ENCODE results near the gene ANKRD12.

DNA sequence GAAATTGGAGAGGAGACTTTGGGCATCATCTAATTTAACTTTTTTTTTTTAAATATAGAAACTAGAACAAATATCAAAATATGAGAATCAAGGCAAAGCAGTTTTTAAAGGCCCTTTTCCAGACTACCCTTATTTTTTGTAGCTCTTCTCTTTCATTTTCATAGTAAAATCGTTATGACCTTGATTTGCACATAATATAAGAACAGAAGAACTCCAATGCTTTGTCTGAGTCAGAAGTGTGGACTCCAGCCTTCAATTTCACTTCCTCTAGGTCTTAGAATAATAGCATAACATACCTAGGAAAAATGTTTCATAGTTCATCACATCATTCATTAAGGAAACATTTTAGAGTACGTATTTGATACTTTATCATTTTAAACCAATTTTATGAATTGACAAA, 74.4 kb downstream of the ANKRD12 start:
- TF ChIP-seq, protein P1, sequence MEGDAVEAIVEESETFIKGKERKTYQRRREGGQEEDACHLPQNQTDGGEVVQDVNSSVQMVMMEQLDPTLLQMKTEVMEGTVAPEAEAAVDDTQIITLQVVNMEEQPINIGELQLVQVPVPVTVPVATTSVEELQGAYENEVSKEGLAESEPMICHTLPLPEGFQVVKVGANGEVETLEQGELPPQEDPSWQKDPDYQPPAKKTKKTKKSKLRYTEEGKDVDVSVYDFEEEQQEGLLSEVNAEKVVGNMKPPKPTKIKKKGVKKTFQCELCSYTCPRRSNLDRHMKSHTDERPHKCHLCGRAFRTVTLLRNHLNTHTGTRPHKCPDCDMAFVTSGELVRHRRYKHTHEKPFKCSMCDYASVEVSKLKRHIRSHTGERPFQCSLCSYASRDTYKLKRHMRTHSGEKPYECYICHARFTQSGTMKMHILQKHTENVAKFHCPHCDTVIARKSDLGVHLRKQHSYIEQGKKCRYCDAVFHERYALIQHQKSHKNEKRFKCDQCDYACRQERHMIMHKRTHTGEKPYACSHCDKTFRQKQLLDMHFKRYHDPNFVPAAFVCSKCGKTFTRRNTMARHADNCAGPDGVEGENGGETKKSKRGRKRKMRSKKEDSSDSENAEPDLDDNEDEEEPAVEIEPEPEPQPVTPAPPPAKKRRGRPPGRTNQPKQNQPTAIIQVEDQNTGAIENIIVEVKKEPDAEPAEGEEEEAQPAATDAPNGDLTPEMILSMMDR (IDR thresholded peaks at IDR 0.05), result no peak
- no peak for TF ChIP-seq POLR2A (IDR thresholded peaks at IDR 0.05)

Measured in esophagus squamous epithelium (tissue), 4 donors.